A549 treated with dexamethasone at 1 μM for 4 hours (cell line): Measurements from ENCODE around the gene PEX13. TPM values are rescaled to one million over a fixed set of nuclear protein-coding genes. Genes with fewer than 3 reads are reported as not detected.

Source experiments
- total RNA-seq: library from RNA; stranded (reverse); fragments of 200-300 nt; extraction: Qiagen RNA extraction; gene quantifications from 5 replicates; pipeline ENCODE4 v1.2.3, GENCODE V29; 2022

Gene PEX13, protein sequence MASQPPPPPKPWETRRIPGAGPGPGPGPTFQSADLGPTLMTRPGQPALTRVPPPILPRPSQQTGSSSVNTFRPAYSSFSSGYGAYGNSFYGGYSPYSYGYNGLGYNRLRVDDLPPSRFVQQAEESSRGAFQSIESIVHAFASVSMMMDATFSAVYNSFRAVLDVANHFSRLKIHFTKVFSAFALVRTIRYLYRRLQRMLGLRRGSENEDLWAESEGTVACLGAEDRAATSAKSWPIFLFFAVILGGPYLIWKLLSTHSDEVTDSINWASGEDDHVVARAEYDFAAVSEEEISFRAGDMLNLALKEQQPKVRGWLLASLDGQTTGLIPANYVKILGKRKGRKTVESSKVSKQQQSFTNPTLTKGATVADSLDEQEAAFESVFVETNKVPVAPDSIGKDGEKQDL
- total RNA-seq = 12.6 to 15.9 TPM (median 14.4 TPM) in 5 replicates

DNA sequence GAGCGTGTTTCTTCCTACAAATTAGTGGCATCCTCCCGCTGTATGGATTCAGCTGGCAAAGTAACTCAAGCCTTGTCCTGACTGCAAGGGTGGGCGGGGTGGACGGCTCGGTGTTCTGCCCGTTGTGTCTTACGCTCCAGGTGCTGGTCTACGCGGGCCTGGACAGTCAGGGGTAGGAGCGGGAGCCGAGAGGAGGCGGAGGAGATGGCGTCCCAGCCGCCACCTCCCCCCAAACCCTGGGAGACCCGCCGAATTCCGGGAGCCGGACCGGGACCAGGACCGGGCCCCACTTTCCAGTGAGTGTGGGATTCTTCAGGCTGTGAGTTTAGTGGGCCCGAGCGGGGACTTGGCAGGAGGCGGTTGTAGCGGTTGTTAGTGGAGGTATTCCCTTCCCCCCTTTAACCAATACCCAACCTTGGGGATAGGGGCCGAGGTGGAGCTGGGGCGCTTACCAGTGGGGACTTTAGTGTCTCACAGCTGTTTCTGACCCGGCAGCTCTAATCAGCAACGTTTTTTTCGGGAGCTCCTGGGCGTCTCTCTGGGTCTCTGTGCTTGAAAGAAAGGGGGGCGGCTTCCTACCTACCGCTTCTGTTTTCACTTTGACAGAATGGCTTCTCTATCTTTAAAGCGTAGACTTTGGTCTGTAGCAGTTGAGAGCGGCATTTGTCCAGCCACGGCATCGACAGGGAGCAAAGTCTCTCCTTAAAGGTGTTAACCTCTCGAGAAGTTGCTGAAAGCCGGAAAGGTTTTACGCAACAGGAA, at the start of gene PEX13, which contains the start of gene PUS10:
Gene PEX13, plus strand, starts transcription at position 165 of the 762 bp plus-strand sequence. Its CDS starts 40 bp downstream, at position 205.
Gene PUS10, minus strand, starts transcription at position 700 of the 762 bp plus-strand sequence. CDS start 6,365 bp downstream, outside the sequence.

DNA sequence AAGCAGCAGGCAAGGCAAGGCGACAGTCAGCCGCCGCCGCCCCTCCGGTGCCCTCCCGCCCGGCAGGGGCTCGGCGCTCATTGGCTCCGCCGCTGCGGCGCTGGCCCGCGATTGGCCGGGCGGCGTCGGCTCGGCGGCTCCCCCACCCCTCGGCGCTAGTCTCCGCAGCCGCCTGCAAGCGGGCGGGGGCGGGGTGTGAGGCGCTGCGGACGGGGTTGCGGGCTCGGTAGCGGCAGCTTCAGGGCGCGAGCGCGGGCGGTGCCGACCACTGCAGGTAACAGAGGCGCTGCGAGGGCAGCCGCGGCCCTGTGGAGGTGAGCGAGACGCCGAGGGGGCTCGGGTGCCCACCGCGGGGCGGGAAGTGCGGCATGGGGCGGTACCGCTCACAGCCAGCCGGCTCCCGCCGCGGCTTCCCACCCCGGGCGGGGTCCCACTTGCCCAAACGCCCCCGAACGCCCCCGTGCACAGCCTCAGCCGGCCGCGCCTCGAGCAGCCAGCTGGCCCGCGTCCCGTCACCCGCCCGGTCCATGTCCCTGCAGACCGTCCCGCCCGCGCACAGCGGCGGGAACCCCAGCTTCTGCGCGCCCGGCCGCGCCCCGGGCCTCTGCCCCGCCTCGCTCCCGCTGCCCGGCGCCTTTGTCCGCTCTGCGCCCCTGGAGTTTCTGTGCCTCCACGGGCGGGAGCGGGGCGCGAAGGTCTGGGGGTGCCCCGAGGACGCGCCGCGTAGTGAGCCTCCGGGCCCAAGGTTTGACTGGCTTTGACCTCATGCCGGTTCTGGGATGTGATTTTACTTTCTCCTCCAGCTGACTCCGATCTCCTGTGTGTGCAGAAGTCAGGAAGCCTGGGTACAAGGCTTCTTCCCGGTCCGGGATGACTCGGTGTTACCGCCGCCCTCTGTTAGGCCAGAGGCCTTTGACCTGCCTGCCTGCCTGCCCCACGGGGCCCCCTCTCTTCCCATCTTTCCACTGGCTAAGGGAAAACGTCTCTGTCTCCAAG, 48.5 kb downstream of the PEX13 start, which contains the start of gene SANBR:
Gene SANBR, plus strand, starts transcription at position 158 of the 996 bp plus-strand sequence. CDS start 4,480 bp downstream, outside the sequence.

Other genes with a start within 250 kb of the PEX13 start
- gene REL, start 136.1 kb upstream of the PEX13 start, total RNA-seq = 1.5 to 3.8 TPM (median 2.9 TPM) in 5 replicates
- gene PUS10, start 535 bp downstream of the PEX13 start, total RNA-seq = 1.9 to 3.1 TPM (median 2.7 TPM) in 5 replicates
- gene SANBR, start 48.2 kb downstream of the PEX13 start, total RNA-seq = 10.2 to 14.9 TPM (median 13.5 TPM) in 5 replicates
- 16.0 to 19.7 TPM (median 16.3 TPM) in 5 replicates for gene C2orf74, start 144.5 kb downstream of the PEX13 start, total RNA-seq